ENCODE data around the gene KDM2A. TPM values are rescaled to one million over a fixed set of nuclear protein-coding genes. Genes with fewer than 3 reads are reported as not detected.

KDM2A gene
- total RNA-seq, 2 donors from 2014 or later: 50.3 to 97.6 TPM

GRCh38 chr11:67076202-67076601, 42.9 kb upstream of the KDM2A start:
- intact Hi-C loops (cut with DNase I): no loop called here
- TF ChIP-seq, protein P1, sequence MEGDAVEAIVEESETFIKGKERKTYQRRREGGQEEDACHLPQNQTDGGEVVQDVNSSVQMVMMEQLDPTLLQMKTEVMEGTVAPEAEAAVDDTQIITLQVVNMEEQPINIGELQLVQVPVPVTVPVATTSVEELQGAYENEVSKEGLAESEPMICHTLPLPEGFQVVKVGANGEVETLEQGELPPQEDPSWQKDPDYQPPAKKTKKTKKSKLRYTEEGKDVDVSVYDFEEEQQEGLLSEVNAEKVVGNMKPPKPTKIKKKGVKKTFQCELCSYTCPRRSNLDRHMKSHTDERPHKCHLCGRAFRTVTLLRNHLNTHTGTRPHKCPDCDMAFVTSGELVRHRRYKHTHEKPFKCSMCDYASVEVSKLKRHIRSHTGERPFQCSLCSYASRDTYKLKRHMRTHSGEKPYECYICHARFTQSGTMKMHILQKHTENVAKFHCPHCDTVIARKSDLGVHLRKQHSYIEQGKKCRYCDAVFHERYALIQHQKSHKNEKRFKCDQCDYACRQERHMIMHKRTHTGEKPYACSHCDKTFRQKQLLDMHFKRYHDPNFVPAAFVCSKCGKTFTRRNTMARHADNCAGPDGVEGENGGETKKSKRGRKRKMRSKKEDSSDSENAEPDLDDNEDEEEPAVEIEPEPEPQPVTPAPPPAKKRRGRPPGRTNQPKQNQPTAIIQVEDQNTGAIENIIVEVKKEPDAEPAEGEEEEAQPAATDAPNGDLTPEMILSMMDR (IDR thresholded peaks at IDR 0.05): no peak
- TF ChIP-seq POLR2A (IDR thresholded peaks at IDR 0.05) (no peak), POLR2AphosphoS5 (IDR thresholded peaks at IDR 0.05) (no peak)
- WGBS: 85% methylated on average over 6 of the region's 6 CpGs

GRCh38 chr11:67079065-67079705, 39.9 kb upstream of the KDM2A start:
- H3K27me3 ChIP-seq (replicated peaks; ENCODE audit: insufficient read depth): no peaks in the 10 kb centered on the region
- H3K36me3 ChIP-seq: no peaks in the 10 kb centered on the region
- H3K27ac ChIP-seq: no peak overlapping the region
- DNase-seq (ENCODE audit: low spot score): no peak
- 84% methylated on average over 6 of the region's 6 CpGs for WGBS
- no peaks in the 10 kb centered on the region for H3K9me3 ChIP-seq
- intact Hi-C loops (cut with DNase I): no loop called here
- no peak overlapping the region for H3K4me3 ChIP-seq
- no peak for TF ChIP-seq POLR2A (IDR thresholded peaks at IDR 0.05)
- TF ChIP-seq, protein P1 (IDR thresholded peaks at IDR 0.05): no peak
- no peak for TF ChIP-seq POLR2AphosphoS5 (IDR thresholded peaks at IDR 0.05)
- H3K4me1 ChIP-seq (replicated peaks): no peaks in the 10 kb centered on the region

More at GRCh38 chr11:67076202-67076601, 42.9 kb upstream of the KDM2A start:
- Histone ChIP-seq H3K9me3 (no peaks in the 10 kb centered on the region), H3K4me3 (no peak overlapping the region), H3K27me3 (replicated peaks; ENCODE audit: insufficient read depth) (no peaks in the 10 kb centered on the region), H3K27ac (no peak overlapping the region), H3K4me1 (replicated peaks) (no peaks in the 10 kb centered on the region), H3K36me3 (no peaks in the 10 kb centered on the region)
- DNase-seq (ENCODE audit: low spot score): no peak

DNA sequence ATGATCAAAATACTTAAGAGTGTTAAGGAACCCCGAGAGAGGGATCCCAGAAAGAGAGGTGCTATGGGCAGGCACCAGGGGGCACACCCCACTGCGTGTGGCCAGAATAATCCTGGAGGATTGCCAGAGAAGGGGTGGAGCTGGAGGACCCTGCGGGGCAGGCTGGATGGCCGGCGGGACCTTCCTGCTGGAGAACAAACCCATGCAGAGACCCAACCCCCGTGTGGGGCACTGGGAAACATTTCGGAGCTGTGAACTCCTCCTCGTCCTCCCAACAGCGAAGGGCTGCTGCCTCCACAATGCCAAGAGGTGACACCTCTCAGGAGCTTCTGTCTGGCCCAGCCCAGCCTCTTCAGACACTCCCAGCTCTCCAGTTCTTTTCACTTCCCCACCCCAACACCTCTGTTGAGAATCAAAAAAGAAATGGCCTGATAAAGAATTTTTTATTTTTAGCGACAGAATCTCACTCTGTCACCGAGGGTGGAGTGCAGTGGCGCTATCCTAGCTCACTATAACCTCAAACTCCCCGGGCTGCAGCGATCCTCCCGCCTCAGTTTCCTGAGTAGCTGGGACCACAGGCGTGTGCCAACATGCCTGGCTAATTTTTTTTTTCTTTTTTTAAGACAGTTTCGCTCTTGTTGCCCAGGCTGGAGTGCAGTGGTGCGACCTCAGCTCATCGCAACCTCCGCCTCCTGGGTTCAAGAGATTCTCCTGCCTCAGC, 36.8 kb upstream of the KDM2A start:
- Histone ChIP-seq H3K27ac (no peak overlapping the region), H3K9me3 (no peaks in the 10 kb centered on the region), H3K4me3 (no peak overlapping the region), H3K27me3 (replicated peaks; ENCODE audit: insufficient read depth) (no peaks in the 10 kb centered on the region), H3K36me3 (no peaks in the 10 kb centered on the region), H3K4me1 (replicated peaks) (no peaks in the 10 kb centered on the region)
- 39% methylated on average over 20 of the region's 20 CpGs for WGBS
- intact Hi-C loops (cut with DNase I): loop anchor here (5.0 to 10.0 kb wide), 2 partner anchors 83 to 155 kb away; no protein-coding TSS in a partner anchor
- no peak for DNase-seq (ENCODE audit: low spot score)
- TF ChIP-seq POLR2AphosphoS5 (IDR thresholded peaks at IDR 0.05) (no peak), POLR2A (IDR thresholded peaks at IDR 0.05) (no peak)
- TF ChIP-seq, protein P1 (IDR thresholded peaks at IDR 0.05): no peak

- Histone ChIP-seq H3K27me3 (replicated peaks; ENCODE audit: insufficient read depth) (no peaks in the 10 kb centered on the region), H3K36me3 (no peaks in the 10 kb centered on the region), H3K4me1 (replicated peaks) (no peaks in the 10 kb centered on the region), H3K27ac (no peak overlapping the region), H3K4me3 (no peak overlapping the region), H3K9me3 (no peaks in the 10 kb centered on the region)
- WGBS: 91% methylated on average over 8 of the region's 8 CpGs
- DNase-seq (ENCODE audit: low spot score): no peak
- intact Hi-C loops (cut with DNase I): loop anchor here (5.0 to 10.0 kb wide), 2 partner anchors 81 to 153 kb away; no protein-coding TSS in a partner anchor
- TF ChIP-seq, protein P1 (IDR thresholded peaks at IDR 0.05): no peak
- TF ChIP-seq POLR2AphosphoS5 (IDR thresholded peaks at IDR 0.05) (no peak), POLR2A (IDR thresholded peaks at IDR 0.05) (no peak)
Measured at GRCh38 chr11:67083786-67084366, 35.2 kb upstream of the KDM2A start.

Measured in prostate gland (tissue), 2 donors.